HL-60 (cell line): ENCODE data around the gene GDPD5.

Experiments
- DNase-seq, 2 experiments: peaks; one replicate each; pipeline ENCODE4 v3.0.0-alpha.2; 2010 to 2020; ENCODE audit warnings: low read depth in 1 of 2, low spot score in 1 of 2
- H3K27ac ChIP-seq: fragments of 250-450 bp; sonication (Bioruptor Pico); replicated peaks from 2 replicates; pipeline ENCODE4 v1.5.1; 2020; ENCODE audit warnings: mild to moderate bottlenecking, moderate library complexity
- H3K27me3 ChIP-seq: fragments of 250-450 bp; sonication (Bioruptor Pico); 2 replicates; pipeline ENCODE4 v1.5.1; 2021; ENCODE audit warnings: mild to moderate bottlenecking, moderate library complexity; ENCODE audit not compliant: insufficient read depth, poor library complexity, severe bottlenecking
- H3K4me3 ChIP-seq: replicated peaks from 2 replicates; pipeline ENCODE4 v1.5.1; 2011; ENCODE audit warnings: mild to moderate bottlenecking, control low read depth, low read length; ENCODE audit not compliant: insufficient read depth
- CTCF ChIP-seq: IDR thresholded peaks from one replicate; pipeline ENCODE4 v1.5.1; 2011; ENCODE audit warnings: low read length, control low read depth, inconsistent platforms; ENCODE audit not compliant: insufficient read depth
- GABPA ChIP-seq: IDR thresholded peaks from 2 replicates; pipeline ENCODE4 v1.6.1; 2012; ENCODE audit warnings: low read depth
- POLR2AphosphoS5 ChIP-seq: IDR thresholded peaks from 2 replicates; pipeline ENCODE4 v1.6.1; 2012; ENCODE audit warnings: low read depth
- REST ChIP-seq: IDR thresholded peaks from 2 replicates; pipeline ENCODE4 v1.6.1; 2012; ENCODE audit warnings: low read depth; ENCODE audit not compliant: insufficient replicate concordance
- SPI1 ChIP-seq: IDR thresholded peaks from 2 replicates; pipeline ENCODE4 v1.6.1; 2012; ENCODE audit warnings: low read depth, mild to moderate bottlenecking, borderline replicate concordance

Gene GDPD5

GRCh38 chr11:75428281-75428724, 97.4 kb downstream of the GDPD5 start:
- no peak overlapping the region for H3K4me3 ChIP-seq
- no peak overlapping the region for H3K27ac ChIP-seq
- H3K27me3 ChIP-seq = peaks cover 35% of the 10 kb centered on the region
- peak in 1 of 2 experiments; percentile 67 for DNase-seq
- no peak for TF ChIP-seq CTCF
- no peak for TF ChIP-seq REST
- no peak for TF ChIP-seq GABPA
- no peak for TF ChIP-seq SPI1
- no peak for TF ChIP-seq POLR2AphosphoS5

- Histone ChIP-seq H3K4me3 (no peak overlapping the region), H3K27ac (no peak overlapping the region), H3K27me3 (peaks cover 26% of the 10 kb centered on the region)
- no peak for DNase-seq
- no peak for TF ChIP-seq REST
Measured at GRCh38 chr11:75427181-75427580, 98.6 kb downstream of the GDPD5 start.

GRCh38 chr11:75426720-75427086, 99.0 kb downstream of the GDPD5 start:
- no peak overlapping the region for H3K4me3 ChIP-seq
- peaks cover 21% of the 10 kb centered on the region for H3K27me3 ChIP-seq
- H3K27ac ChIP-seq = no peak overlapping the region
- TF ChIP-seq GABPA (no peak), CTCF (no peak), SPI1 (no peak), REST (no peak), POLR2AphosphoS5 (no peak)
- no peak for DNase-seq

GRCh38 chr11:75425422-75425821, 100.3 kb downstream of the GDPD5 start:
- TF ChIP-seq POLR2AphosphoS5 = no peak
- no peak for TF ChIP-seq CTCF
- TF ChIP-seq GABPA = no peak
- TF ChIP-seq REST = no peak
- no peak for TF ChIP-seq SPI1
- Histone ChIP-seq H3K4me3 (no peak overlapping the region), H3K27ac (no peak overlapping the region), H3K27me3 (peaks cover 8% of the 10 kb centered on the region)
- no peak for DNase-seq
